H9 (cell line): ENCODE data around the gene VMAC. TPM values are rescaled to one million over a fixed set of nuclear protein-coding genes. Genes with fewer than 3 reads are reported as not detected.

Source experiments
- DNase-seq: peaks from one replicate; pipeline ENCODE4 v3.0.0-alpha.2; 2017
- H2AFZ ChIP-seq: one replicate; pipeline ENCODE4 v1.6.1; 2013; ENCODE audit warnings: mild to moderate bottlenecking, low read length, control low read depth, moderate library complexity
- H2AK5ac ChIP-seq: 2 replicates; pipeline ENCODE4 v1.6.1; 2013; ENCODE audit warnings: low read length, control low read depth, mixed read lengths; ENCODE audit not compliant: insufficient read length
- H2BK120ac ChIP-seq: one replicate; pipeline ENCODE4 v1.6.1; 2013; ENCODE audit warnings: low read depth, mild to moderate bottlenecking, low read length, control low read depth, inconsistent platforms; ENCODE audit not compliant: poor library complexity, severe bottlenecking
- H2BK12ac ChIP-seq: 2 replicates; pipeline ENCODE4 v1.6.1; 2013; ENCODE audit warnings: low read length, control low read depth, mixed read lengths, low read depth; ENCODE audit not compliant: insufficient read length
- H2BK15ac ChIP-seq: 2 replicates; pipeline ENCODE4 v1.6.1; 2013; ENCODE audit warnings: low read depth, low read length, control low read depth
- H2BK20ac ChIP-seq: one replicate; pipeline ENCODE4 v1.6.1; 2013; ENCODE audit warnings: low read depth, mild to moderate bottlenecking, low read length, control low read depth, inconsistent platforms; ENCODE audit not compliant: poor library complexity, severe bottlenecking
- H2BK5ac ChIP-seq: 2 replicates; pipeline ENCODE4 v1.6.1; 2013; ENCODE audit warnings: low read length, control low read depth, mixed read lengths; ENCODE audit not compliant: insufficient read length
- H3K14ac ChIP-seq: 2 replicates; pipeline ENCODE4 v1.6.1; 2013; ENCODE audit warnings: low read length, control low read depth; ENCODE audit not compliant: insufficient read depth
- H3K18ac ChIP-seq: 2 replicates; pipeline ENCODE4 v1.6.1; 2013; ENCODE audit warnings: low read depth, mild to moderate bottlenecking, mixed read lengths, low read length, control low read depth; ENCODE audit not compliant: insufficient read length
- H3K23ac ChIP-seq: 2 replicates; pipeline ENCODE4 v1.6.1; 2013; ENCODE audit warnings: low read length, control low read depth, mixed read lengths, low read depth; ENCODE audit not compliant: insufficient read length
- H3K23me2 ChIP-seq: 2 replicates; pipeline ENCODE4 v1.6.1; 2013; ENCODE audit warnings: low read depth, mild to moderate bottlenecking, mixed read lengths, low read length, control low read depth; ENCODE audit not compliant: insufficient read length, poor library complexity, severe bottlenecking
- H3K27ac ChIP-seq: 2 replicates; pipeline ENCODE4 v1.5.1; 2013; ENCODE audit warnings: low read length, control low read depth, mixed read lengths, low read depth; ENCODE audit not compliant: insufficient read length
- H3K27me3 ChIP-seq: 2 replicates; pipeline ENCODE4 v1.6.1; 2013; ENCODE audit warnings: low read length, control low read depth, inconsistent platforms; ENCODE audit not compliant: insufficient read depth
- H3K4ac ChIP-seq: 2 replicates; pipeline ENCODE4 v1.6.1; 2013; ENCODE audit warnings: low read depth, mild to moderate bottlenecking, control low read depth, inconsistent platforms, low read length, moderate library complexity
- H3K4me1 ChIP-seq: 2 replicates; pipeline ENCODE4 v1.6.1; 2013; ENCODE audit warnings: low read length, control low read depth, inconsistent platforms; ENCODE audit not compliant: insufficient read depth
- H3K4me2 ChIP-seq: 2 replicates; pipeline ENCODE4 v1.6.1; 2013; ENCODE audit warnings: low read length, control low read depth, mixed read lengths; ENCODE audit not compliant: insufficient read length, insufficient read depth
- H3K56ac ChIP-seq: 2 replicates; pipeline ENCODE4 v1.6.1; 2013; ENCODE audit warnings: low read depth, mild to moderate bottlenecking, mixed read lengths, low read length, control low read depth; ENCODE audit not compliant: insufficient read length
- H3K79me1 ChIP-seq: 2 replicates; pipeline ENCODE4 v1.6.1; 2013; ENCODE audit warnings: low read depth, mild to moderate bottlenecking, moderate library complexity, low read length, control low read depth, inconsistent platforms; ENCODE audit not compliant: insufficient read depth, poor library complexity, severe bottlenecking
- H3K79me2 ChIP-seq: 2 replicates; pipeline ENCODE4 v1.6.1; 2013; ENCODE audit warnings: low read length, control low read depth, inconsistent platforms; ENCODE audit not compliant: insufficient read depth
- H3K9ac ChIP-seq: 2 replicates; pipeline ENCODE4 v1.6.1; 2013; ENCODE audit warnings: low read length, control low read depth, mixed read lengths; ENCODE audit not compliant: insufficient read length; ENCODE audit errors: extremely low read depth
- H3K9me3 ChIP-seq: one replicate; pipeline ENCODE4 v1.6.1; 2013; ENCODE audit warnings: low read depth, low read length, inconsistent platforms; ENCODE audit not compliant: control insufficient read depth
- H3T11ph ChIP-seq: one replicate; pipeline ENCODE4 v1.6.1; 2013; ENCODE audit warnings: mild to moderate bottlenecking, low read length, control low read depth, inconsistent platforms
- H4K20me1 ChIP-seq: one replicate; pipeline ENCODE4 v1.6.1; 2013; ENCODE audit not compliant: control insufficient read depth, insufficient read length, insufficient read depth
- H4K5ac ChIP-seq: 2 replicates; pipeline ENCODE4 v1.6.1; 2013; ENCODE audit warnings: low read depth, mild to moderate bottlenecking, mixed read lengths, low read length, control low read depth; ENCODE audit not compliant: insufficient read length
- H4K8ac ChIP-seq: replicated peaks from 2 replicates; pipeline ENCODE4 v1.6.1; 2013; ENCODE audit warnings: low read length, control low read depth, mixed read lengths, low read depth; ENCODE audit not compliant: insufficient read length
- H4K91ac ChIP-seq: 2 replicates; pipeline ENCODE4 v1.6.1; 2013; ENCODE audit warnings: low read depth, mild to moderate bottlenecking, moderate library complexity, mixed read lengths, low read length, control low read depth; ENCODE audit not compliant: insufficient read length
- H3K27ac Mint-ChIP-seq, 3 experiments: 2 replicates in 2 of 3; 3 replicates in 1 of 3; pipeline ENCODE4 v1.8.0; 2020 to 2021; ENCODE audit warnings: mixed read lengths in 3 of 3, mild to moderate bottlenecking in 1 of 3, moderate library complexity in 1 of 3
- H3K27me3 Mint-ChIP-seq: 2 replicates; pipeline ENCODE4 v1.8.0; 2021; ENCODE audit warnings: low read depth, mild to moderate bottlenecking, moderate library complexity, mixed read lengths
- H3K36me3 Mint-ChIP-seq, 3 experiments: 2 replicates in 2 of 3; 3 replicates in 1 of 3; pipeline ENCODE4 v1.8.0; 2020 to 2021; ENCODE audit warnings: low read depth in 3 of 3, mixed read lengths in 3 of 3; ENCODE audit not compliant: insufficient read depth in 1 of 3
- H3K4me1 Mint-ChIP-seq, 2 experiments: 2 replicates each; pipeline ENCODE4 v1.8.0; 2020; ENCODE audit warnings: mixed read lengths in 2 of 2
- H3K4me3 Mint-ChIP-seq, 2 experiments: 2 replicates in 1 of 2; 3 replicates in 1 of 2; pipeline ENCODE4 v1.8.0; 2020 to 2021; ENCODE audit warnings: mild to moderate bottlenecking in 2 of 2, mixed read lengths in 2 of 2, moderate library complexity in 1 of 2
- H3K9me3 Mint-ChIP-seq, 2 experiments: 2 replicates in 1 of 2; 3 replicates in 1 of 2; pipeline ENCODE4 v1.8.0; 2020; ENCODE audit warnings: mild to moderate bottlenecking in 2 of 2, mixed read lengths in 2 of 2, moderate library complexity in 1 of 2
- WGBS: extraction: QIAGEN DNeasy Blood & Tissue Kit; methylation state at CpG from one replicate; pipeline ENCODE4 v1.1.7; 2013; ENCODE audit warnings: missing lambda C conversion rate, low lambda C conversion rate, mixed read lengths; ENCODE audit not compliant: insufficient read length; ENCODE audit errors: extremely low coverage; 5-methylcytosine and 5-hydroxymethylcytosine counted together
- total RNA-seq: library from RNA; stranded (reverse); gene quantifications from 2 replicates; pipeline ENCODE4 v1.2.1, GENCODE V29; 2021
- TF ChIP-seq, protein P1 (sequence below): fragments of 200-600 bp; sonication (generic); conservative IDR thresholded peaks from 3 replicates; pipeline ENCODE4 v1.8.0; 2021; ENCODE audit warnings: antibody characterized with exemption, mild to moderate bottlenecking

Gene VMAC
- total RNA-seq, 1 experiment from 2014 or later = 2.2 TPM

GRCh38 chr19:5896365-5897076 is 8.2 kb upstream of the VMAC start:
- H3K9me3 Mint-ChIP-seq = no peaks in the 10 kb centered on the region
- TF ChIP-seq, protein P1, sequence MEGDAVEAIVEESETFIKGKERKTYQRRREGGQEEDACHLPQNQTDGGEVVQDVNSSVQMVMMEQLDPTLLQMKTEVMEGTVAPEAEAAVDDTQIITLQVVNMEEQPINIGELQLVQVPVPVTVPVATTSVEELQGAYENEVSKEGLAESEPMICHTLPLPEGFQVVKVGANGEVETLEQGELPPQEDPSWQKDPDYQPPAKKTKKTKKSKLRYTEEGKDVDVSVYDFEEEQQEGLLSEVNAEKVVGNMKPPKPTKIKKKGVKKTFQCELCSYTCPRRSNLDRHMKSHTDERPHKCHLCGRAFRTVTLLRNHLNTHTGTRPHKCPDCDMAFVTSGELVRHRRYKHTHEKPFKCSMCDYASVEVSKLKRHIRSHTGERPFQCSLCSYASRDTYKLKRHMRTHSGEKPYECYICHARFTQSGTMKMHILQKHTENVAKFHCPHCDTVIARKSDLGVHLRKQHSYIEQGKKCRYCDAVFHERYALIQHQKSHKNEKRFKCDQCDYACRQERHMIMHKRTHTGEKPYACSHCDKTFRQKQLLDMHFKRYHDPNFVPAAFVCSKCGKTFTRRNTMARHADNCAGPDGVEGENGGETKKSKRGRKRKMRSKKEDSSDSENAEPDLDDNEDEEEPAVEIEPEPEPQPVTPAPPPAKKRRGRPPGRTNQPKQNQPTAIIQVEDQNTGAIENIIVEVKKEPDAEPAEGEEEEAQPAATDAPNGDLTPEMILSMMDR = no peak
- Histone ChIP-seq H3K79me1 (no peaks in the 10 kb centered on the region), H3K4me1 (no peaks in the 10 kb centered on the region; the same call in 1 of the 2 replicates), H3K4me2 (no peak overlapping the region), H4K8ac (no peak overlapping the region), H3K23me2 (no peaks in the 10 kb centered on the region), H3K18ac (no peak overlapping the region), H3K79me2 (peaks cover 7% of the 10 kb centered on the region; the same call in 1 of the 2 replicates), H3T11ph (no peak overlapping the region), H2BK15ac (no peak overlapping the region), H2BK120ac (no peak overlapping the region), H3K56ac (no peak overlapping the region), H3K27me3 (no peaks in the 10 kb centered on the region), H3K4ac (no peak overlapping the region), H3K23ac (no peak overlapping the region), H3K9ac (no peak overlapping the region), H4K20me1 (no peaks in the 10 kb centered on the region), H4K91ac (no peak overlapping the region), H3K9me3 (no peaks in the 10 kb centered on the region), H2BK5ac (no peak overlapping the region), H2AK5ac (no peak overlapping the region), H2AFZ (no peak overlapping the region), H3K27ac (no peak overlapping the region), H3K14ac (no peak overlapping the region), H4K5ac (no peak overlapping the region), H2BK20ac (no peak overlapping the region), H2BK12ac (no peak overlapping the region)
- H3K4me1 Mint-ChIP-seq = peaks cover 4 to 6% of the 10 kb centered on the region in 2 experiments
- WGBS = no CpG with 5 or more reads among the region's 29 CpGs
- H3K27ac Mint-ChIP-seq = no peak overlapping the region
- DNase-seq = no peak
- no peak overlapping the region for H3K4me3 Mint-ChIP-seq
- H3K36me3 Mint-ChIP-seq = peaks cover 15 to 24% (median 18%) of the 10 kb centered on the region in 3 experiments
- peaks cover 5% of the 10 kb centered on the region for H3K27me3 Mint-ChIP-seq
